NCI-H82 treated with DMSO at 0.1 percent for 48 hours (cell line): ENCODE results near the gene RNU4-1.
"Not testable (repeated sequence)": the region's sequence is repeated elsewhere in the genome, so short reads cannot be mapped to it uniquely, and the experiment has no call there.

Source experiments
- DNase-seq: peaks from one replicate; lab custom pipeline; 2025; ENCODE audit not compliant: unreplicated experiment; lab: John Stamatoyannopoulos, UW

The RNU4-1 gene

DNA sequence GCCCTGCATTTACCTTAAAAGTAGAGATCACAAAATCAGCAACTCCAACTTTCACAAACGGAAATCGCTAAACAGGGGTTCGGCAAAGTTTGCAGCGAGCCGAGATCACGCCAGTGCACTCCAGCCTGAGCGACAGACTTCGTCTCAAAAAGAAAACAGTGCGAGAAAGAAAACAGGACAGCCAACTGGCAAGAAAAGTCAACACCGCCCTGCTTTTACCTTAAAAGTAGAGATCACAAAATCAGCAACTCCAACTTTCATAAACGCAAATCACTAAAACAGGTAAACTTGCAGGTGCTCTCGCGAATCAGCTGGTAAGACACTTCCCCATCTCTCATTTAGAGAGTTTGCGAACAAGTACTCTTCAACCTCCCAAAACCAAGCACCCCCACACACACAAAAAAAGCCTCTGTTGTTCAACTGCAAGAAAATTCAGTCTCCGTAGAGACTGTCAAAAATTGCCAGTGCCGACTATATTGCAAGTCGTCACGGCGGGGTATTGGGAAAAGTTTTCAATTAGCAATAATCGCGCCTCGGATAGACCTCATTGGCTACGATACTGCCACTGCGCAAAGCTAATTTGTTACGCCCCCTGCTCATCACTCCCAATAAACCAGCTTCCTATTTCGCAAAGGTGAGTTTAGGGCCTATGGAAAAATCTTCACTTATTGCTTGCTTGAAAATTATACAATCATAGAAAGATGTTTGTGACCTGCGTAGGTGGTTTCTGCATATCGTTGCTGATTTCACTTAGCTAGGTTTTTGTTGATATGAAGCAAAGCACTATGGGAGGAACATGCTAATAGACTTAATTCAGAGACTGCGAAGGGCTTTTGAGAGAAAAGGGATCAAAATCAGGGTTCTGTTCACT lies at the start of gene RNU4-1:
Gene RNU4-1 (minus strand): TSS at position 577 of the 871 bp plus-strand sequence.
- DNase-seq, result peak; percentile 97

GRCh38 chr12:120342175-120343038 lies 49.4 kb upstream of the RNU4-1 start:
- no peak for DNase-seq

DNA sequence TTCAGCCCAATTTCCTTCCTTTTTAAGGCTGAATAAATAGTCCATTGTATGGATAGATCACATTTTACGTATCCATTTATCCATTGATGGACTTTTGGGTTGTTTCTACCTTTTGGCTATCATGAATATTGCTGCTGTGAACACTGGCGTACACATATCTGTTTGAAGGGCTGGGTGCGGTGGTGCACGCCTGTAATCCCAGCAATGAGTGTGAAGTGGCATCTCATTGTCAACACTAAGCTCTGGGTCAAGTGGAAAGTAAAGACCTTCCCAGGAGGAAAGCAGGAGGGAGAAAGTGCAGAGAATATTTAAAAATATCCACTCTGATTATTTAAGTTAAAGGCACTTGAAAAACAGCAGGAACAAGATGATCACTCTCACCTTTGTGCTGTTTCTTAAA lies 46.2 kb upstream of the RNU4-1 start:
- DNase-seq, result no peak

DNA sequence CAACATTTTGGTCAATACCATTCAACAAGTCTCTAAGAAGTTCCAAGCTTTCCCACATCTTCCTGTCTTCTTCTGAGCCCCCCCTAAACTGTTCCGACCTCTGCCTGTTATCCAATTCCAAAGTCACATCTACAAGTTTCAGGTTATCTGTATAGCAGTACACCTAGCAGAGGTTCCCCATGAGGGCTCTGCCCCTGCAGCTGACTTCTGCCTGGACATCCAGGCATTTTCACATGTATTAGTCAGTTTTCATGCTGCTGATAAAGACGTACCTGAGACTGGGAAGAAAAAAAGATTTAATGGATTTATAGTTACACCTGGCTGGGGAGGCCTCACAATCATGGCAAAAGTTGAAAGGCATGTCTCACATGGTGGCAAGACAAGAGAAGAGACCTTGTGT lies 44.7 kb upstream of the RNU4-1 start:
- no peak for DNase-seq

GRCh38 chr12:120336392-120336791 lies 43.4 kb upstream of the RNU4-1 start:
- DNase-seq, result not testable (repeated sequence)

- not testable (repeated sequence) for DNase-seq
These were observed 42.4 kb upstream of the RNU4-1 start for GRCh38 chr12:120335447-120335846.

DNA sequence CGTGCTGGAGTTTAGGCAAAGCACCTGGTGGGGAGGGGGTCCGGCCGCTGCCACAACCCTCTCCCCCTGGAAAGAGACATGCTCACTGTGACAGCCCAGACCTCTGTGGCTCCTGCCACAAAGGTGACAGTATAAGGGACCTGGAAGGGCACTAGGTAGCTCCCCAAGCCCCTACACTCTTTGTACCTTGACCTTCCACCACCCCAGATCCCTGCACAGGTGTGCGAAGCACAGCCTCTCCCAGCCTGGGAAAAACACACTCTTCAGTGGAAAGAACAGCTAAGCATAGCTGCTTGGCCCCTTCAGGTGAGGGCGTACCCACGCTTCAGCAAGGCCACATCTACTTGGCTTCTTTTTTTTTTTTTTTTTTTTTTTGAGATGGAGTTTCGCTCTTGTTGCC lies 39.5 kb upstream of the RNU4-1 start:
- no peak for DNase-seq

DNA sequence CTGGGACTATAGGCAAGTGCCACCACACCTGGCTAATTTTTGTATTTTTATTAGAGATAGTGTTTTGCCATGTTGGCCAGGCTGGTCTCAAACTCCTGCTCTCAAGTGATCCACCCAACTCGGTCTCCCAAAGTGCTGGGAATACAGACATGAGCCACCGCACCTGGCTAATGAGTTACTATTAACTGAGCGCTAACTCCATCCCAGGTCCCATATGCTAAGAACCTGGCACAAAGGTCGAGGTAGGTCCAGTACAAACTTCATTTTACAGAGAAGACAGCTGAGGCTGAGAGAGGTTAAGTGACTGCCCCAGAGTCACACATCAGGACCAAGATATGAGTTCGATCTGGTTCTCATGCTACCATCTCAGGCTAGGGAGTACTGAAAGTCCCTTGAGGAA lies 39.0 kb upstream of the RNU4-1 start:
- no peak for DNase-seq

DNA sequence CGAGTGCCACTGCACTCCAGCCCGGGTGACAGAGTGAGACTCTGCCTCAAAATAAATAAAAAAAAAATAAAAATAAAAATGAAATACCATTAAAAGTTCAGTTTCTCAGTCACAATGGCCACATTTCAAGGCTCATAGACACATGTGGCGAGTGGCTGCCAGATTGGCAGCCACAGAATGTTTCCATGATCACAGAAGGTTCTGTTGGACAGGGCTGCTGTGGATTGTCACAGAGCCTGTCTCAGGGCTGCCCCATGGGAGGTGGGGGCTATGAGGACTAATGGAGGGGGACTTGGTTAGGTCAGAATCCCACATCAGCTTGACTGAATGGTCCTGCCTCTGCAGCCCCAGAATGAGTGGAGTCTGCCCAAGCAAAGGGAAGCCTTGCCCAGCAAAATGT lies 38.4 kb upstream of the RNU4-1 start:
- no peak for DNase-seq

GRCh38 chr12:120328228-120328627 lies 35.2 kb upstream of the RNU4-1 start:
- DNase-seq, result no peak

- no peak for DNase-seq
These were observed 34.6 kb upstream of the RNU4-1 start, which contains the start of gene PLA2G1B for GRCh38 chr12:120327593-120327992. Gene PLA2G1B, minus strand, starts transcription at chr12:120327779. Its CDS starts 26 bp downstream, at chr12:120327753.

- DNase-seq, result no peak
These were observed 31.9 kb upstream of the RNU4-1 start for GRCh38 chr12:120324841-120325417.

DNA sequence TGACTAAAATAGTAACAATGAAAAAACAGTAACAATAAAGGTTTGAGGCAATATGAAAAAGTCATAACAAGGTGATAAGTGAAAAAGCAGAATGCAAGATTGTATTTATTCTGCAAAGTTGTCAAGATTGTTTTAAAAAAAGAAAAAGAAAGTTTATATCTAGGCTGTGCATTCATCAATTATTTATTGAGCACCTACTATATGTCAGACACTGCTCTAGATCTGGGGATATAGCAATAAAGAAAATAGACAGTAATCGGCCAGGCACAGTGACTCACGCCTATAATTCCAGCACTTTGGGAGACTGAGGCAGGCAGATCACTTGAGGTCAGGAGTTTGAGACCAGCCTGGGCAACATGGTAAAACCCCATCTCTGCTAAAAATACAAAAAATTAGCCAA lies 30.7 kb upstream of the RNU4-1 start:
- DNase-seq, result no peak

DNA sequence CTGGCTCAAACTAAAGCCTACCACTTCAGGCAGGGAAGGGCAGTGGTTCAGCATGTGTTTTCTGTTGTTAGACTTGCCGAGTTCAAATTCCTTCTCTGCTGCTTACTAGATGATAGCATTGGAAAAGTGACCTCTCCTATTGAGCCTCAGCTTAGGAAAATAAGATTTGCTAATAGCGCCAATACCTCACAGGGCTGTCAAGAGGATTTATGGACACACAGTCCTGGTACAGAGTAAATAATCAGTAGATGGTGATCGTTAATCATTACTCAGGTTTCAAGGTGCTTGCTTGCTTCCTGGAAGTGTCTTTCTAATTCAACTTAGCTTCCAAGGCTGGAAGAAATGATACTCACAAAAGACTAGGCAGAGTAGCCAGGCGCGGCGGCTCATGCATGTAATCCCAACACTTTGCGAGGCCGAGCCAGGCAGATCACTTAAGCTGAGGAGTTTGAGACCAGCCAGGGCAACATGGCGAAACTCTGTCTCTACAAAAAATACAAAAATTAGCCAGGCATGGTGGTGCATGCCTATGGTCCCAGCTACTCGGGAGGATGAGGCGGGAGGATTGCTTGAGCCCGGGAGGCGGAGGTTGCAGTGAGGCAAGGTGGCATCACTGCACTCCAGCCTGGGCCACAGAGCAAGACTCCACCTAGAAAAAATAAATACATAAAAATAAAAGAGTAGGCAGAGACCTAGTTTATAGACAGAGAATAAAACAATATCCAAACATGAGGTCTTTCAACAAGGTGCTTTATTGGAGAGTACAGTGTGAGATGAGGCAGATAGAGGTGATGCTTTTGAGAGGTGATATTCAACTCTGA lies 28.6 kb upstream of the RNU4-1 start:
- peak; percentile 93 for DNase-seq

DNA sequence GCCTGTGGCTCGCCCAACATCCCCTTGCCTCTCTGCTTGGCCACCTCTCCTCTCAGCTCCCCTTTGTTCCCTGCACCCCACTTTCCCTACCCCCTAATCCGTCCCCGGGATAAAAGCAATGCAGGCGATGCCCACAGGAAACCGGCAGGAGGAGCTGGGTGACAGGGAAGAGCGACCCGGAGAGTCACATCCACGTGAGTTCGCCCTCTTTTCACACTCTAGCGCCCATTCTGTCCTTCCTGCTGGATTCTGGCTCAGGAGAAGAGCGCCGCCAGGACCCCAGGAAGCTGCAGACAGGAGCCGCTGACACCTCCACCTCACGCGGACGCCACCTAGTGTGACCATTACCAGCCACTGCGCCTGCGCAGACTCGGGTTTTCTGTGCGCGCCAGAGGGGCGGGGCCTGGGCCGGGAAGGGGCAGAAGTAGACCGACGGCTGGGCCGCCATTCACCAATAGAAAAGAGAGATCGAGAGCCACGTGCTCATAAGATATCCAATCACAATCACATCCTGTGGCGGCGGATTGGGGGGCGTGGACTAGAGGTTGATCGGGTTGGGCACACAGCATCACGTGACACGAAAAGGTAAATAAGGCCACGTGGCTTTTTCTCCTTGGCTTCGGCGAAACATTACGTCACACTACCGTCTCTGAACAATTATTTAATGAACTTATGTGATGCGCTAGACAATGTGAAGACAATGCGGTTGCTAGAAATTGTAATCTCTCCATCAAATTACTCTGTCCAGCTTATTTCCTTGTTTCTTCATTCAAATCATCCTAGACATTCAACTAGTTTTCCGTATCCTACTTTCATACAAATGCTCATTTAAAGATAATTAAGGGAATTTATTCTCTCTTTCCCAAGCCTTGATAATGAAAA lies 24.4 kb upstream of the RNU4-1 start:
- DNase-seq, result peak; percentile 100

- DNase-seq, result no peak
These were observed 23.8 kb upstream of the RNU4-1 start for GRCh38 chr12:120316798-120317223.

GRCh38 chr12:120314220-120314619 lies 21.2 kb upstream of the RNU4-1 start:
- DNase-seq, result no peak

DNA sequence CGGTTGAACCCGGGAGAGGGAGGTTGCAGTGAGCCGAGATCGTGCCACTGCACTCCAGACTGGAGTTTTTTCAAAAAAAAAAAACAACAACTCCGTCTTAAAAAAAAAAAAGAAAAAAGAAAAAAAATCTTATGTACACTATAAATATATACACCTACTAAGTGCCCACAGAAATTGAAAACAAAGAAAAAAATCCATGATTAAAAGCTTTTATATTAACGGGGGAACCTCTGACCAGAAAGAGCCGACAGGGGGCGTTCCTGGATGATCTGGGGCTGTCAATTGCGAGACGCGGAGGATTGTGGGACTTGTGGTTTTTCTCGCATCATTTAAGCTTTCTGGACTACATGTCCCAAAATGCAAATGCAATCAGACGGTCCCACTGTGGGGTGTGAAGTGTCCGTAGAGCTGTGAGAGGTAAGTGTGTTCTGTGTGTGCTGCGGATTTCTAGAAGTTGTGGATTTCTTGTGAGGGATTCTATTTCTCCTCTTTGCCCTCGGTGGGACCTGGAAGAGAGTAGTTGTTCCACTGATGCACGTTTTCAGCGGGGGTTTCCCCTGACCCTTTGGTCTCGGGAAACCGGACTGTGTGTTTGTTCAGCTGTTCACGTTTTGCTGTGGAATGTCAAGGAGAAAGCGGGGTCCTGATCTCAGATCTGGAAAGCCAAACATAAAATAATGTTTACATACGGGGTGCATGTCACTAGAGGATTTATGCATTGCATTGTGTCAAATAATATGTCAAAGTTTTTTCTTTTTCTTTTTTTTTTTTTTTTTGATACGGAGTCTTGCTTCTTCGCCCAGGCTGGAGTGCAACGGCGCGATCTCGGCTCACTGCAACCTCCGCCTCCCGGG lies 9.2 kb upstream of the RNU4-1 start, which contains the start of gene SIRT4:
Gene SIRT4 (plus strand): TSS at position 360 of the 854 bp plus-strand sequence. CDS start 1,241 bp downstream, outside the sequence.
- DNase-seq, result peak; percentile 92

DNA sequence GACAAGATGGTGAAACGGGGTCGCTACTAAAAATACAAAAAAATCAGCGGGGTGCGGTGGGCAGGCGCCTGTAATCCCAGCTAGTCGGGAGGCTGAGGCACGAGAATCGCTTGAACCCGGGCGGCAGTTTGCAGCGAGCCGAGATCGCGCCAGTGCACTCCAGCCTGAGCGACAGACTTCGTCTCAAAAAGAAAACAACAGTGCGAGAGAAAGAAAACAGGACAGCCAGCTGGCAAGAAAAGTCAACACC lies 701 bp downstream of the RNU4-1 start:
- no peak for DNase-seq
